HG03457 (cell line): Measurements from ENCODE around the gene IRX4.
"Not testable (repeated sequence)": the region's sequence is repeated elsewhere in the genome, so short reads cannot be mapped to it uniquely, and the experiment has no call there.

Source experiments
- ATAC-seq: cut with Tn5 transposase; IDR thresholded peaks from one replicate; pipeline ENCODE4 v1.9.1; 2021; ENCODE audit warnings: moderate number of reproducible peaks; ENCODE audit not compliant: unreplicated experiment

Gene IRX4

DNA sequence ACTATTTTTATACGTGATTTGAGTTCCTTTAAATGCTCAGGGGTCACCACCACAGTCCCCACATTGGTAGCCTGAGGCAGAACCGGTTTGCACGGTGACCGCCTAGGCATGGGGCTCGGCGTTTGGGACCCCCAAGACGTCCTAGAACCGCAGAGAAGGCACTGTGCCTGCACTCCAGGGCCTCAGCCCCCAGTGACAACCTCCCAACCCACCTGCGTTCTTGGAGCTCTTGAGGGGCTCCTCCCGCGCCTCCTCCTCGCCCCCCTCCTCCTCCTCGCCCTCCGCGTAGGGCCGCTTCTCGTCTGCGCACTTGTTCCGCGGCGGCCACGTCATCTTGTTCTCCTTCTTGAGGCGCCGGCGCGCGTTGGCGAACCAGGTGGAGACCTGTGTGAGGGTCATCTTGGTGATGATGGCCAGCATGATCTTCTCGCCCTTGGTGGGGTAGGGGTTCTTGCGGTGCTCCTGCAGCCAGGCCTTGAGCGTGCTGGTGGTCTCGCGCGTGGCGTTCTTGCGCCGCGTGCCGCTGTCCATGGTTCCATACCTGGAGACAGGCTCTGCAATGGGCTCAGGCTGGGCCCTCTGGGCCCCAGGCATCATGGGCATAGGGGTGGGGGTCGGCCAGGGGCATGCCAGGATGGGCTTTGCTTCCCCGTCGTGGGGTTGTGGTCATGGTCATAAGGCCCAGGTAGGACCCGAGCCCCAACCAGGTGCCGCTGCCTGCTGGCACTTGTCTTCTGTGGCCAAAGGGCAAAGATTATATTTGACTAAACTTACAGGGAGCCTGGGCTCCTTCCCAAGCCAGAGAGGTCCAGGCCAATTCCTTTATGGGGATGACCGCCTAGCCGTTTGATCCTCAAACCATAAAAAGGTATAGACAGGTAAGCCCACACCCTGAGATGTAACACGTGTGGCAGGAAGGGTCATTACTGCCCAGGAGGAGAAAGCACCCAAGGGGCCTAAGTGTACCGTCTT lies 3.1 kb downstream of the IRX4 start:
- ATAC-seq, result no peak

- ATAC-seq, result no peak
Observed at GRCh38 chr5:1878050-1878849, 4.5 kb downstream of the IRX4 start.

DNA sequence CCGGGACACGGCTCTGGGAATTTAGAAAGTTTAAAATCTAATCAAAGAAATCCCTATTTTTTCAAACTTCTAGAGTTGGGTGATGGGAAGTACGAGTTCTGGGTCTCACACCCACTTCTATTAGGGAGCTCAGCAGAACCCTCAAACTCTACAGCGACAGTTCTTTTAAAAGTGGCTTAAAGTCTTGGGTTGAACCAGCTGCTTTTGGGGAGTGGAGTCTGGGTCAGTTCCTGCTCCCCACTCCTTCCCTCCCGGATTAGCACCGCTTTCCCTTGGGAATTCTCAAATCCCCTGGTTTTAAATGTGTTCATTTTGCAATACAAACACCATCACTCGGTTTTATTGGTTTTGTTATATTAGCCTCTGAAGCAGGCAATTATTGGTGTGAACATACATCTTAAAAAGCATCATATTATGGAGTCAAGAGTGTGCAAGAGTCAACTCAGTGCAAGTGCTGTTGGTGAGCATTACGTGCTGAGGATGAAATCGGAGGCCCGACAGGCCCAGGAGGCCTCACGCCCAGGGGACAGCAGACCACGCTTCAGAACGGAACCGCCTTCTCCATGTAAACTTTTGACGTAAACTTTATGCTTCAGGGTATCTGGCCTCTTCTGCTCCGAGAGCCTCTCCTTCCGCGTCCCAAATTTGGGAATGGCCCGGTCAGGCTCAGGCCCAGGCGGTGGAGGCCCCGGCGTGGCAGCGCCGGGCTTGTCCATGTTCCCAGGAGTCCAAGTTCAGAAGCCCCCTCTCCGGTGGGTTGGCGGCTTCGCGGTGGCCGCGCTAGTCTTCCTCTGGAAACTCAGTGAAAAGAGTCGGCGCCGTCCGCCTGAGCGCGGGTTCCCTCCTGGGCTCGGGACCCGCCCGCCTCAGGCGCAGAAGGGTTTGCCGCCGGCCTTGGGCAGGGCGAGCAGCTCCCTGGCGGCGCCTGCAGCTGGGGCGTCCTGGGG lies 5.3 kb downstream of the IRX4 start:
- no peak for ATAC-seq

DNA sequence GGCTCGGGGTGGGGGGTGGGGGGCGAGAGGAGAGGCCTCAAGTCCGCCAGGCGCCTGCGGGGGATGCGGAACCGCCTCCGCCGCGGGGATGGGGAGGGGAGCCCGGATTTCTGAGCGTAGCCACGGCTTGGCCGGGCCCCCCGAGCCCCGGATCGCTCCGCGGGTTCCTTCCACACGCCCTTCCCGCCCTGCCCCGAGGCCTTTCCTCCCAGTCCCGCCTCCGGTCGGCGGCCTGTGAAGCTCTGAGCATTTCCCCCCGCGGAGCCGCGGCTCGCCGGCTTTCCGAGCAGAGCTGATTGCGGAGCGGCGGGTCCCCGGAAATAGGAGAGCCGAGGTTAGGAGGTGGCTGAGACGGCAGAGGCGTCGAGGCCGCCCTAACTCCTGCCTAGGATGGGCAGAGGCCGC lies 6.1 kb downstream of the IRX4 start:
- ATAC-seq, result no peak

GRCh38 chr5:1875843-1876659 lies 6.7 kb downstream of the IRX4 start:
- ATAC-seq, result no peak

DNA sequence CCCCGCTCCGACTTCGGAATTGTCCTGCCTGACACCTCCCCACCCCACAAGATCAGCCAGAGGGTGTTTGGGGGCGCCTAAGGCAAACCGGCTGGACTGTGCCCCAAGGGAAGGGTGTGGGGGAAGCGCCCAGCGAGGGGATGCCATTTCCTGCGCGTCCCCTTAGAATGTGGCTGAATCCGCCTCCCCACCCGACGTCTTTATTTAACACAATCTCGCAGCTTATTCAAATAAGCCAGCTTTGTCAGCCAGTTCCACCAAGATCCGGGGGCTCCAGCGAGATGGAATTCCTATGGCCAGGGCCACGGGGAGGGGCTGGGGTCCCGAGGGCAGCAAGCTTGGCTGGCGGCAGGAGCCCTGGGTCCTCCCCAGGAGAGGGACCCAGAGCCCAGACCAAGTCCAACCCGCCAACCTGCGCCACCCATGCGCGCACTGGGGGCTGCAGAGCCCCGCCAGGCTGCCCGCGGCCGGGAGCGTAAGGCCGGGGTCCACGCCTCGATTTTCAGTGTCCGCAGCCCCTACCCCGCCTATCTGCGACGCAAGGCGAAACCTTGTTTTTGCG lies 7.4 kb downstream of the IRX4 start:
- no peak for ATAC-seq

DNA sequence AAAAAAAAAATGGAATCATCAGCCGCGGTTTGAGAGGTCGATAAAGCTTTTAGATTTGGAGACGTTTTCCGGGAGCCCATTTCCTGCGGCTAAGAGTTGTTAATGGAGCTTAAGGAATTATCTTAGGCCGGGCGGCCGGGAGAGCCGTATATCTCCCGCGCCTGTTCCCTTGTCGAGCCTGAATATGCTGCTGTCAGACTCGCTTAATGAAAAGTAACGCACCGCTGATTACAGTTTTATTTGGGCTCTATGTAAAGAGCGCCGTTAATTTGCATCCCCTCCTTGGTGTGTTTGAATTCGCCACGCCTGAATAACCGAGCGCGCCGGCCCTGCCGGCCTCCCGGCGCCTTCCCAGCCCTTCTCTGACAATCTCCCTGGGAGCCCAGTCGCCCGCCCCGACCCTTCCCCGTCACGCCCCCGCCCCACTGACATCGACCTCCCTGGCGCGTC lies 7.9 kb downstream of the IRX4 start:
- ATAC-seq, result no peak

- ATAC-seq, result no peak
Observed at GRCh38 chr5:1874348-1874747, 8.4 kb downstream of the IRX4 start.

DNA sequence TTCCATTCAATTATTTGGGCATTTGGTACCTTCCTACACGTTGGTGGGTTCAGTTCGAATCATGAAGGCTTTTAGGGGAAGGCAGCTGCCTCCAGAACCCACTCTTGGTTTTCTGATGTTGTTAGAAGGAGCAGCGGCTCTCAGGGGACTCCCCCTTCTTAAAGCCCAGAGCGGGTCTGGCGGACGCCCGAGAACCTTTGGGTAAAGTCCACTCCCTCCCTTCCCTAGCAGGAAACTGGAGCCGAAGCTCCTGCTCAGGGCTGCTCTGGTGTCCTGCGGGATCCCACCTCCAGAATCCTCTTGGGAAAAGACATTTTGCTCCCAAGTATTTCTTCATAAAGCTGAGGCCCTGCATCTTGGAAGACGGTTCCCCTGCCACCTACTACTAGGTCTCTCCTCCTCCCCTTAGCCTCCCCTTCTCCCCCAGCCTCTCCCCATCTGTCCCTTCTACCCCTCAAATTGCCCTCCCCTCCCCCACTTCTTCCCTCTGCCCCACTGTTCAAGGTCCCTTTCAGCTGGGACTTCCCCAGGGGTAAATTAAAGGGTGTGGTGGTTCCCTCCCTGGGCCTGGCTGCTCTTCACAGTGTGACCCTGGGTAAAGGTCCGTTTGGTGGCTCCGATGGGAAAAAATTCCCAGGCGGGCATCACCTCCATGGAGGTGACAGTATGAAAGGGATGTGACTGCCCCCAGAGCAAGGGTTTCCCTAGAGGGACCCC lies 9.3 kb downstream of the IRX4 start:
- no peak for ATAC-seq

GRCh38 chr5:1871441-1871840 lies 11.3 kb downstream of the IRX4 start:
- no peak for ATAC-seq

DNA sequence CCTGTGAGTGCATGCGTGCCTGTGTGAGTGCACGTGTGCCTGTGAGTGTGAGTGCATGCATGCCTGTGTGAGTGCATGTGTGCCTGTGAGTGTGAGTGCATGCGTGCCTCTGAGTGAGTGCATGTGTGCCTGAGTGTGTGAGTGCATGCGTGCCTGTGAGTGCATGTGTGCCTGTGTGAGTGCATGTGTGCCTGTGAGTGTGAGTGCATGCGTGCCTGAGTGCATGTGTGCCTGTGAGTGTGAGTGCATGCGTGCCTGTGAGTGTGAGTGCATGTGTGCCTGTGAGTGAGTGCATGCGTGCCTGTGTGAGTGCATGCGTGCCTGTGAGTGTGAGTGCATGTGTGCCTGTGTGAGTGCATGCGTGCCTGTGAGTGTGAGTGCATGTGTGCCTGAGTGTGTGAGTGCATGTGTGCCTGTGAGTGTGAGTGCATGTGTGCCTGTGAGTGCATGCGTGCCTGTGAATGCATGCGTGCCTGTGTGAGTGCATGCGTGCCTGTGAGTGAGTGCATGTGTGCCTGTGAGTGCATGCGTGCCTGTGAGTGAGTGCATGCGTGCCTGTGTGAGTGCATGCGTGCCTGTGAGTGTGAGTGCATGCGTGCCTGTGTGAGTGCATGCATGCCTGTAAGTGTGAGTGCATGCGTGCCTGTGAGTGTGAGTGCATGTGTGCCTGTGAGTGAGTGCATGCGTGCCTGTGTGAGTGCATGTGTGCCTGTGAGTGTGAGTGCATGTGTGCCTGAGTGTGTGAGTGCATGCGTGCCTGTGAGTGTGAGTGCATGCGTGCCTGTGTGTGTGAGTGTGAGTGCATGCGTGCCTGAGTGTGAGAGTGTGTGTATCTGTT lies 12.1 kb downstream of the IRX4 start:
- ATAC-seq, result not testable (repeated sequence)

DNA sequence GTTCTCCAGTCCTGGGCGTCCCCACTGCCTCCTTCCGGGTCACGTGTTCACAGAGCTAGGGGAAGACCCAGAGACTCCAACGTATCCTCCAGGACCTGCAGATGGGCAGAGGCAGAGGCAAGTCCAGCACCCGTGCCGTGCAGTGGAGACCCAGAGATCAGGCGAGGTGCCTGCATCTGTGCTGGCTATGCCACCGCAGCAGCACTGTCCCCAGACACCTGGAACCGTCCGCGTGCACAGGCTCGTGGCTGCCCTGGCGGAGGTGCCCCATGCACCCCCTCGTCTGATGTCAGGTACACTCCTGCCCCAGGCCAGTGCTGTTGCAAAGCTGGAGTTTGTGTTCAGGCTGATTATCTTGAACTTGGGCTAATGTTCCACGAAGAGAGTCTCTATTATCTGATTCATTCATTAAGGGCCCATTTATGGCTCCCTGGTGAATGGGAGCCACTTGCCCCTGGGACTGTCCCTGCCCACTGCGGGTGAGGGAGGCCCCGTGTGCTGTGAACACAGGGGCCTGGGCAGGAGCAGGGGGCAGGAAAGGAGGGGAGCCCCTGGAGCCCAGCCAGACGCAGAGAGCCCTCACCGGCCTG lies 13.7 kb downstream of the IRX4 start:
- ATAC-seq, result no peak

DNA sequence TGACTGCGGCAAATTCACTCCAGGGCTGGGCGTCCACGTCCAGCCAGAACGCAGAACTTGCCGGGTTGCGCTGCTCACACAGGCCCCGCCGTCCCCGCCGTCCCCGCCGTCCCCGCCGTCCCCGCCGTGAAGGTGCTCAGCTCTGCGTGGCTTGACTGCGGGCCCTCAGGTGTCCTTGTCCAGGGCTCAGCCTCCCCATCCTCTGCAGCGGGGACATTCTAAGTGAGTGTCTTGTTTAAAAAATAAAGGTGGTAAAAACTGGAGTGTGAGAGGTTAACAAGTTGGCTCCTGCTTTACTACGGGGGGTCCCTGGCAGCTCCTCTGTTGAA lies 14.9 kb downstream of the IRX4 start:
- no peak for ATAC-seq

GRCh38 chr5:1867114-1867814 lies 15.5 kb downstream of the IRX4 start:
- ATAC-seq, result no peak

DNA sequence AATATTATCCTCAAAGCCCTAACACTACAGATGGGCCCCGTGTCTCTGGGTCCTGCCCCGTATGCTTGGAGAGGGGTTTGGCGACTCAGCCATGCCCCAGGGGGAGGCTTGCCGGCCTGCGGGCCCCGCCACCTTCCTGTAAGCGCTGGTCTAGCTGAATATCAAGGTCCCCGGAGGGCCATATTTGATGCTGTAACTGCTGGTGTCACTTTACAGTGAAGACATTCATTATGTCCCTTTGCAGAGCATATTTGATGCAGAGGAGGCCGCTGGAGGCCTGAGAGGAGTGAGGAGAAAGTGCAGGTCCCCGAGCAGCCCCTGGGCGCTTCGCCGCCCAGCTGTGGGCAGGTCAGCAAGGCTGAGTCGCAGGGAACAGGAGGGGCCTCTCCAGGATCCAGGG lies 16.8 kb downstream of the IRX4 start:
- ATAC-seq, result no peak

- ATAC-seq, result no peak
Observed at GRCh38 chr5:1865486-1865885, 17.2 kb downstream of the IRX4 start.

- no peak for ATAC-seq
Observed at GRCh38 chr5:1864896-1865440, 17.8 kb downstream of the IRX4 start.
